HG03097 (cell line): ENCODE data around the gene CSN1S1.

Experiments
- ATAC-seq: cut with Tn5 transposase; IDR thresholded peaks from one replicate; pipeline ENCODE4 v1.9.1; 2021; ENCODE audit not compliant: unreplicated experiment, low FRiP score

The CSN1S1 gene

GRCh38 chr4:69986663-69987062, 55.8 kb downstream of the CSN1S1 start:
- no peak for ATAC-seq

GRCh38 chr4:69991016-69991415, 60.1 kb downstream of the CSN1S1 start:
- no peak for ATAC-seq

GRCh38 chr4:69994782-69995181, 63.9 kb downstream of the CSN1S1 start:
- no peak for ATAC-seq

GRCh38 chr4:69995526-69996016, 64.7 kb downstream of the CSN1S1 start, which contains the start of gene STATH:
TSS of gene STATH (plus strand) at chr4:69995966. CDS start at chr4:69998438, 2,472 bp downstream.
- ATAC-seq = no peak
